ENCODE results near the gene MICOS13.

MICOS13 gene

GRCh38 chr19:5646703-5647102, 33.6 kb downstream of the MICOS13 start:
- TF ChIP-seq GATA3 (IDR thresholded peaks at IDR 0.05; ENCODE audit: low read depth, low read length) (no peak), GATA2 (IDR thresholded peaks at IDR 0.05; ENCODE audit: low read depth, low read length) (no peak)

GRCh38 chr19:5645409-5645808, 34.9 kb downstream of the MICOS13 start:
- TF ChIP-seq GATA2 (IDR thresholded peaks at IDR 0.05; ENCODE audit: low read depth, low read length) (no peak), GATA3 (IDR thresholded peaks at IDR 0.05; ENCODE audit: low read depth, low read length) (no peak)

DNA sequence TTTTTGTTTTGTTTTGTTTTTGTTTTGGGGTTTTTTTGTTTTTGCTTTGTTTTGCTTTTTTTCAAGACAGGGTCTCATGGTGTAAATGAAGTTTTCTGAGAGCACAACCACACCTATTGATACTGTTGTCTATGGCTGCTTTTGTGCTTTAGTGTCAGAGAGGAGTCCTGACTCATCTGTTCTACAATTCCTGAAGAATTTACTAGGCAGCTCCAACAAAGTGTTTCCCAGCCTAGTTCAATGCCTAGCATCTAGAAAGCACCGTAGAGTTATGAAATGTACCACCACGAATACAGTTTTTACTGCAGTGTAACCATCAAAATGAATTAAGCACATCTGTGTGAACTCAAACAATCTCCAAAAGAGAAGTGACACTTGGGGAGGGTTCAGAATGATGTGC, 36.3 kb downstream of the MICOS13 start:
- TF ChIP-seq GATA2 (IDR thresholded peaks at IDR 0.05; ENCODE audit: low read depth, low read length): no peak
- TF ChIP-seq GATA3 (IDR thresholded peaks at IDR 0.05; ENCODE audit: low read depth, low read length): no peak

DNA sequence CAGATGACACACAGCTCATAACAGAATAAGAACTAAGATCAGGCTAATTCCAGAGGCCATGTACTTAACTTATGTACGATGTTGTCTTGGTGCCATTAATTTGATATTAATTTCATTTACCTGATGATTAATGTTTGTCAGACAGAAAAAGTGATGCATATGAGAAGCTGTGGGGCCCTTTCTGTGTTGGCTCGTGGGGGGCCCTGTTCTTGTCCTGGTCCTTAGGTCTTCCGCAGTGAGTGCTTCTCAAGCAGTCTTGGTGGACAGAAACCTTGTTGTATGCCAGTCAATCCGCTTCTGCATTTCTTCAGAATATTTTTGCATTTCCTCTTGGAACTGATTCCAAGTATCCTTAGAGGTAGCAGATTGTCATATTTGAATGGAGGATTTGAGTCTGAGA, 37.3 kb downstream of the MICOS13 start:
- TF ChIP-seq GATA2 (IDR thresholded peaks at IDR 0.05; ENCODE audit: low read depth, low read length): no peak

GRCh38 chr19:5642204-5642603, 38.1 kb downstream of the MICOS13 start:
- TF ChIP-seq GATA2 (IDR thresholded peaks at IDR 0.05; ENCODE audit: low read depth, low read length): no peak
- TF ChIP-seq GATA3 (IDR thresholded peaks at IDR 0.05; ENCODE audit: low read depth, low read length): no peak

- TF ChIP-seq GATA2 (IDR thresholded peaks at IDR 0.05; ENCODE audit: low read depth, low read length) (no peak), GATA3 (IDR thresholded peaks at IDR 0.05; ENCODE audit: low read depth, low read length) (no peak)
Measured at GRCh38 chr19:5641171-5641570, 39.1 kb downstream of the MICOS13 start.

DNA sequence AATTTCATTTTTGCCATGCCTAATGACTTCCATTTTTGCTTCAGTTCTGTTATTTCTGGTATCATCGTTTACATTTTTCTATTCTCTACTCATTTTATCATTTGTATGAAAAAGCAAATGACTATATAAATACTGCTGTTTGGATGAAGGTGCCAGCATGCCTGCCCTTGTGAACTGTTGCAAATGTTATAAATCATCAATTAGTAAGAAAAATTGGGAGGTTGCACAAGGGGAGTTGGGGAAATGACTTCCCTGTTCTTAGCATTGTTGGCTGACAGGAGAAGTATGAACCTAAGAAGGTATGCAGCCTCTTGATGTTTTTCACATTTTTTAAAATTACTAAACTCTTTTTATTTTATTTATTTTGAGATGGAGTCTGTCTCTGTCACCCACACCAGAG, 42.3 kb downstream of the MICOS13 start:
- TF ChIP-seq GATA3 (IDR thresholded peaks at IDR 0.05; ENCODE audit: low read depth, low read length) (no peak), GATA2 (IDR thresholded peaks at IDR 0.05; ENCODE audit: low read depth, low read length) (no peak)

- TF ChIP-seq GATA3 (IDR thresholded peaks at IDR 0.05; ENCODE audit: low read depth, low read length): no peak
- no peak for TF ChIP-seq GATA2 (IDR thresholded peaks at IDR 0.05; ENCODE audit: low read depth, low read length)
Measured at GRCh38 chr19:5635427-5635826, 44.9 kb downstream of the MICOS13 start.

GRCh38 chr19:5632657-5633056, 47.7 kb downstream of the MICOS13 start:
- TF ChIP-seq GATA3 (IDR thresholded peaks at IDR 0.05; ENCODE audit: low read depth, low read length) (no peak), GATA2 (IDR thresholded peaks at IDR 0.05; ENCODE audit: low read depth, low read length) (no peak)

DNA sequence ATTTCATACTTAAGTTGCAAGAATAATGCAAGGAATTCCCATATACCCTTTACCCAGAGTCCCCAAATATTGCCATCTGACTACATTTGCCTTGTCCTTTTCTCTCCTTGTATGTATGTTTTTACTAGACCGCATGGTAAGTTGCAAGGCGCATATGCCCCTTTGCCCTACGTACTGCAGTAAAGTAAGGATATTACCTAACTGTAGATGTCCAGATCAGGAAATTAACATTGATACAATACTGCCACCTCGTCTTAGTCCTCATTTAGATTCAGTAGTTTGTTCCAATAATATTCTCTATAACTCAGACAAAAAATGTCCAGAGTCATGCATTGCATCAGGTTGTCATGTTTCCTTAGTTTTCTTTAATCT, 48.1 kb downstream of the MICOS13 start:
- TF ChIP-seq GATA2 (IDR thresholded peaks at IDR 0.05; ENCODE audit: low read depth, low read length) (no peak), GATA3 (IDR thresholded peaks at IDR 0.05; ENCODE audit: low read depth, low read length) (no peak)

DNA sequence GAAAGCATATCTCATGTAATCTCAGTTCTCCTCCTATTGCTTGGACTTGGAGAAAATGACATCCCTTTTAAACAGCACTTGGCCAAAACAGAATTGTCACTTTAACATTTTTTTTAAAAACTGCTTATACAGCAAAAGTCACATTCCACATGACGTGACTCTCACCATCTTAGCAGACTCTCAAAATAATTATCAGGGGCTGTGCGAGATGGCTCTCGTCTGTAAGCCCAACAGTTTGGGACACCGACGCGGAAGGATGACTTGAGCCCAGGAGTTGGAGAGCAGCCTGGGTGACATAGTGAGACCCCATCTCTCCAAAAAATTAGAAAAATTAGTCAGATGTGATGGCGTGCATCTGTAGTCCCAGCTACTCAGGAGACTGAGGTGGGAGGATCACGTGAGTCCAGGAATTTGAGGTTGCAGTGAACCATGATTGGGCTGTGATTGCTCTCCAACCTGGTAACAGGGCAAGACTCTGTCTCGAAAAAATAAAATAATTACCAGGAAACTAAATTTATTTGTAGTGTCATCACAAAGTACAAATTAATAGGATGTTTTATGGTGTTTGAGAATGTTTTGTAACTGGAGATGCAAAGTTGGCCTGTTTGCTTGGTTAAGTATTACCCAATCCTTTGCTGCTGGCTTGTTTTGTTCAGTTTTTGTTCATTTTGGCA, 48.6 kb downstream of the MICOS13 start:
- TF ChIP-seq GATA2 (IDR thresholded peaks at IDR 0.05; ENCODE audit: low read depth, low read length): no peak
- TF ChIP-seq GATA3 (IDR thresholded peaks at IDR 0.05; ENCODE audit: low read depth, low read length): no peak

DNA sequence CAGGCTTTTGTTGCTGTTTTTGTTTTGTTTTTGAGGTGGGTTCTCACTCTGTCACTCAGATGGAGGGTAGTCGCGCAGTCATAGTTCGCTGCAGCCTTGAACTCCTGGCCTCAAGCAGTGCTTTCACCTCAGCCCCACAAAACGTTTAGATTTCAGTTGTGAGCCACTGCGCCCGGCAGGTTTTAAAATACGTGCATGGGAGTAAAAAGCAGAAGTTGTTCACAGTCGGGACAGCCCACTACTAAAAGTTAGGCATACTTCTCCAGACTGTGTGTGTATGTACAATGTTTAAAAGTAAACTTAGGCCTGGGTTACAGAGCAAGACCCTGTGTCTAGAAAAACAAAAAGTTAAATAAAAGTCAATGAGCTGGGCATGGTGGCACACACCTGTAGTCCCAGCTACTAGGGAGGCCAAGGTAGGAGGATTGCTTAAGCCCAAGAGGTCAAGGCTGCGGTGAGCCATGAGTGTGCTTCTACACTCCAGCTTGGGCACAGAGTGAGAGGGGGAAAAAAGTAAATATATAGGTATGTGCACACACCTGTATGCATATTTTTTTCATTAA, 51.3 kb downstream of the MICOS13 start:
- TF ChIP-seq GATA2 (IDR thresholded peaks at IDR 0.05; ENCODE audit: low read depth, low read length) (no peak), GATA3 (IDR thresholded peaks at IDR 0.05; ENCODE audit: low read depth, low read length) (no peak)

DNA sequence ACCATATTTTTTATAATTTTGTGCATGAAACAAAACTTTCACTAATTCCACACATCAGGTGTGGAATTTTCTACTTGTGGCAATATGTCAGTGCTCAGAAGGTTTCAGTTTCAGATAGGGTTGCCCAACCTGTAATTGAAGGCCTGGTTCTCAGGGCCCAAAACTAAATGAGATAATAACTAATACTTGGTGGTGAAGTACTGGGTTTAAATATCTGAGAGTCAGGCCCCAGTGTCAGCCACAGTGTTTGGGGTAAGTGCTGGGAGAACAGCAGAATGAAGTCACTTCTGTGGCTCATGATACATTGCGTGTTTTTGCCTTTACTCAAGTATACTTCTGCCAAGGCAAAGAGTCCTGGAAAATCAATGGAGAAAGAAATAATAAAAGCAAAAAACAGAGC, 51.9 kb downstream of the MICOS13 start:
- TF ChIP-seq GATA2 (IDR thresholded peaks at IDR 0.05; ENCODE audit: low read depth, low read length): no peak
- no peak for TF ChIP-seq GATA3 (IDR thresholded peaks at IDR 0.05; ENCODE audit: low read depth, low read length)

Data from SH-SY5Y (cell line).